SH-SY5Y (cell line): Measurements from ENCODE around the gene OOEP.

Source experiments
- GATA2 ChIP-seq: IDR thresholded peaks from 2 replicates; pipeline ENCODE4 v1.6.1; 2011; ENCODE audit warnings: mild to moderate bottlenecking, low read depth, low read length
- GATA3 ChIP-seq: IDR thresholded peaks from 2 replicates; pipeline ENCODE4 v1.6.1; 2011; ENCODE audit warnings: low read depth, mild to moderate bottlenecking, low read length, moderate library complexity

GRCh38 chr6:73393278-73393677, 23.6 kb upstream of the OOEP start:
- TF ChIP-seq GATA2 (no peak), GATA3 (no peak)
